Hippocampal formation (tissue), 2 donors: ENCODE results near the gene MAPK11.

ENCODE experiments used
- DNase-seq, 2 donors: peaks; one replicate each; lab custom pipeline; 2025; lab: John Stamatoyannopoulos, UW

MAPK11 gene

GRCh38 chr22:50224071-50224470 lies 46.1 kb downstream of the MAPK11 start:
- DNase-seq = no peak

DNA sequence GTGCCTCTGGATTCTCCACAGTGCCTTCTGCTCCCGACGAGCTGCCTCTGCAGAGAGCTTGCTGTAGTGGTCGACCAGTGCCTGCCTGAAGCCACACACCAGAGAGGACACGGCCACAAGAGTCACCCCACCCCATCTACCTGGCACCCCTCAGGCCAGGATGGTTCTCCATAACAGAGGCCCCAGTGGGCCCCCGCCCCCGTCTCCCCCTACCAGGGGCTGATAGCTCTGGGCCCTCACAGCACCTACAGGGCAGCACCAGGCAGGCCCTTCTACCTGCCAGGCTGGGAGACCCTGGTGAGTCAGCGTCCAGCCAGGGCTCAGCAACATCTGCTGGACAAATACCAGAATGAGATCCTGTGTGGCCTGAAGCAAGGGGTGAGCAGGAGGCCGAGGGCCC lies 47.7 kb downstream of the MAPK11 start:
- no peak for DNase-seq

DNA sequence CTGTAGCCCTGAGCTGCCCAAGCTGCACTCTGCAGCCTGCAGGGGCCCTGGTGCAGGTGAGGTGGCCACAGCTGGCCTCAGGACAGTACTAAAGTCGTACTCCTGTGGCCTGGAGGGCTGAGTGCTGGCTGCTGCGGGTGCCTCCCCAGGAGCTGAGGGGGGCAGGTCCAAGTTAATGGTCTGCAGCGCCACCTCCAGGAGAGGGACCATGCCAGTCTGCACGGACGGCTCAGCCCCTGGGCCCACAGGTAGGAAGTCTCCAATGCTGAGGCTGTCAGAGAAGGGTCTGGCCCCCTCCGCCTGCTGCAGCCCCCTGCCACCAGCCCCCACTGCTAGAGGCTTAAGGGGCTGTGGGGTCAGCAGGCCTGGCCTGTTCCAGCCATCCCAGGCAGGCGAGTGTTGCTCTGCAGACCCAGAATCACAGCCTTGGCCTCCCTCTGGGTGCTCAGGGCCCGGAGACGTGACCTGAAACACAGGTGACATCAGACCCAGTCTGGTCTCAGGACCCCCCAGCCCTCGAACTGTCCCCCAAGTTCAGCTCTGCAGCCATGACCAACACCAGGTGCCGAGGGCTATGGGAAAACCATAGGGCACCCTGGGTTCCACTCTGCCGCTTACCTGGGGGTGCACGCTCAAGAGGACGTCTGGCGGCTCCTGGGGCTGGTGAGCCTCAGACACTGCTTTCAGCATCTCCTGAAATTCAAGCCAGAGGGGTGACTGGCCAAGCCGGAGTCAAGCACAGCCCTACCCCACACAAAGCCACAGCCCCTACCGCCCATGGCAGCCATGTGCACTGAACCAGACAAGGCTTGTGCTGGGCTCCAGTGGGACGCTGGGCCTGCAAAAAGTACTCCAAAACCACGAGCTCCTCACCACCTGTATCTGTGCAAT lies 48.5 kb downstream of the MAPK11 start:
- DNase-seq = no peak

- no peak for DNase-seq
These were observed 49.4 kb downstream of the MAPK11 start for GRCh38 chr22:50220603-50221409.

- no peak for DNase-seq
These were observed 50.2 kb downstream of the MAPK11 start for GRCh38 chr22:50219800-50220602.

DNA sequence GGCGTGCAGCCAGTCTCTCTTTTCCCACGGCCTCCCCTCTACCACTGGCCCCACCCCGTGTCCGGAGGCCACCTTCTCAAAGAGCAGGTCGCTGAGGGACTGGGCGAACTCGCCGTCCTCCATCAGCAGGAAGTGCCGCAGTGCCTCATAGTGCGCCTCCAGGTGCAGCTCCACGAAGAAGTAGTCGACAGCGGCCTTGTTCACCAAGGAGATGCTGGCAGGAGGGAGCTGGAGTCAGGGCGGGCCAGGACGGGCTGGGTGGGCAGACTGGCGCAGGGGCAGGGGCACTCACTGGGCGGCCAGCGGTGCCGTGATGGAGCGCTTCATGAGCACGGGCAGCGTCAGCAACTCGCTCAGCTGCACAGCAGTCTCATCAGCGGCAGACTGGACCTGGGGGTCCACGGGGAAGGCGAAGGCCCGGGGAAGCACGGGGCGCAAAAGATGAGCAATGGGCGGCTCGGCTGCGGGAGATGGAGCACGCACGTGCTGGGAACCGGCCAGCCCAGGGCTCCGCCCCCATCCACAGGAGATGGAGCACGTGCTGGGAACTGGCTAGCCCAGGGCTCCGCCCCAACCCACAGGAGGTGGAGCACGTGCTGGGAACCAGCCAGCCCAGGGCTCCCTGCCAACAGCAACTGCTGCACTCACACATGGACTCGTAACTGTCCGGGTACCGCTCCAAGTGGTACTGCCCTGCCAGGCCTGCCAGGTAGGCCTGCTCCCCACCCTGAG lies 51.0 kb downstream of the MAPK11 start:
- no peak for DNase-seq

DNA sequence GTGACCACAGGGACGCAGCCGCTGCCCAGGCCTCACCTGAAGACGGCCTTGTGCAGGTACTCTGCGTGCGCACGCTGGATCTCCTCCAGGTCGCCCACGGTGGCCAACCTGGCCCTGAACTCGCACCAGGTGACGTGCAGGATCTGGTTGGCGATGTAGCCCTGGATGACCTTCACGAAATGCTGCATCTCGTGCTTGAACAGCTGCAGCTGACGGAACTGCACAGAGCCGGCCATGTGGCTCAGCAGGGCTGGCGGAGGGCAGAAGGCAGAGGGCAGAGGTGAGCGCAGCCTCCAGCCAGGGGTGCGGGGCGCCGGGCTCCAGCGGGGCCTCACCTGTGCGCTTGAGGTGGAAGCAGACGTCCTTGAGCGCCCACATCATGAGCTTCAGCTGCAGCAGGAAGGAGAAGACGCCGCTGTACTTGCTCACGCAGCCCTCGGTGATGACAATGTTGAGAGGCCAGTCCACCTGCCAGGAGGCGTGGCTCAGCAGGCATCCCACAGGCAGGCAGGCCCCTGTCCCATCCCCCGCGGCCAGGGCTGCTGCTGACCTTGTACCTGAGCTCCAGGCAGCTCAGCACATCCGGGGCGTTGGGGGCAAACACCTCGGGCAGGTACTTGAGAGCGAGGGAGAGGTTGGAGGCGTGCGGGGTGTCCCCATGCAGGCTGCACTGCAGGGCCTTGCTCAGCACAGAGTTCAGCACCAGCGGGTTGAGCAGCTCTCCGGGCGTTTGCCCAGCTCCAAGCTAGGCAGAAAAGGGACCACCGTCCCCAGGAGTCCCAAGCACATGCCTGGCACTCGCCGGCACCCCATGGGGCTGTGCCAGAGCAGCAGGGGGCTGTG lies 51.8 kb downstream of the MAPK11 start:
- no peak for DNase-seq

- no peak for DNase-seq
These were observed 52.5 kb downstream of the MAPK11 start for GRCh38 chr22:50217543-50218152.

GRCh38 chr22:50216684-50217520 lies 53.3 kb downstream of the MAPK11 start:
- DNase-seq = no peak

GRCh38 chr22:50216055-50216683 lies 54.0 kb downstream of the MAPK11 start:
- DNase-seq = no peak

- no peak for DNase-seq
These were observed 54.7 kb downstream of the MAPK11 start for GRCh38 chr22:50215297-50216054.
